GM19099 (cell line): Measurements from ENCODE around the gene C1orf141.

Experiments
- POLR2A ChIP-seq: IDR thresholded peaks from 3 replicates; pipeline ENCODE4 v1.6.1; 2011; ENCODE audit warnings: low read depth; ENCODE audit not compliant: insufficient read length; ENCODE audit errors: extremely low read depth

Gene C1orf141

GRCh38 chr1:67120855-67121619 is 13.7 kb downstream of the C1orf141 start:
- no peak for TF ChIP-seq POLR2A

GRCh38 chr1:67118646-67119045 is 16.1 kb downstream of the C1orf141 start:
- no peak for TF ChIP-seq POLR2A

GRCh38 chr1:67118191-67118590 is 16.6 kb downstream of the C1orf141 start:
- no peak for TF ChIP-seq POLR2A

GRCh38 chr1:67114162-67114561 is 20.6 kb downstream of the C1orf141 start:
- TF ChIP-seq POLR2A = no peak

- no peak for TF ChIP-seq POLR2A
These were observed 24.4 kb downstream of the C1orf141 start for GRCh38 chr1:67110352-67110751.

- no peak for TF ChIP-seq POLR2A
These were observed 29.3 kb downstream of the C1orf141 start for GRCh38 chr1:67105508-67105907.

- no peak for TF ChIP-seq POLR2A
These were observed 31.2 kb downstream of the C1orf141 start for GRCh38 chr1:67103548-67103947.

- TF ChIP-seq POLR2A = no peak
These were observed 33.9 kb downstream of the C1orf141 start for GRCh38 chr1:67100833-67101232.

GRCh38 chr1:67097305-67097704 is 37.5 kb downstream of the C1orf141 start:
- TF ChIP-seq POLR2A = no peak

GRCh38 chr1:67094191-67094590 is 40.6 kb downstream of the C1orf141 start:
- TF ChIP-seq POLR2A = no peak

- no peak for TF ChIP-seq POLR2A
These were observed 45.0 kb downstream of the C1orf141 start for GRCh38 chr1:67089685-67090208.

GRCh38 chr1:67088440-67088839 is 46.3 kb downstream of the C1orf141 start:
- TF ChIP-seq POLR2A = no peak

GRCh38 chr1:67085326-67085725 is 49.4 kb downstream of the C1orf141 start:
- TF ChIP-seq POLR2A = no peak

- no peak for TF ChIP-seq POLR2A
These were observed 49.9 kb downstream of the C1orf141 start for GRCh38 chr1:67084765-67085318.

GRCh38 chr1:67078291-67078690 is 56.5 kb downstream of the C1orf141 start:
- TF ChIP-seq POLR2A = no peak

GRCh38 chr1:67077593-67077992 is 57.2 kb downstream of the C1orf141 start:
- no peak for TF ChIP-seq POLR2A
